Astrocyte (in vitro differentiated cells and primary cell): ENCODE data around the gene PRKCH. TPM values are rescaled to one million over a fixed set of nuclear protein-coding genes. Genes with fewer than 3 reads are reported as not detected.

Experiments used
- DNase-seq: peaks from one replicate; pipeline ENCODE4 v3.0.0-alpha.2; 2010; ENCODE audit warnings: low read depth
- FAIRE-seq: peaks from 2 replicates; lab custom pipeline; 2011; peaks lifted over from hg19 to GRCh38; lab: Jason Lieb, UNC
- H2AFZ ChIP-seq: 2 replicates; pipeline ENCODE4 v1.6.0; 2012; ENCODE audit warnings: low read depth, low read length, inconsistent platforms
- H3K27ac ChIP-seq: 2 replicates; pipeline ENCODE4 v1.5.1; 2011; ENCODE audit warnings: low read depth, low read length, inconsistent platforms
- H3K27me3 ChIP-seq: 2 replicates; pipeline ENCODE4 v1.6.0; 2011; ENCODE audit warnings: low read length, inconsistent platforms; ENCODE audit not compliant: insufficient read depth
- H3K36me3 ChIP-seq: 2 replicates; pipeline ENCODE4 v1.5.1; 2011; ENCODE audit warnings: low read length, inconsistent platforms; ENCODE audit not compliant: insufficient read depth
- H3K4me1 ChIP-seq: 2 replicates; pipeline ENCODE4 v1.5.1; 2011; ENCODE audit warnings: low read length, inconsistent platforms; ENCODE audit not compliant: insufficient read depth
- H3K4me2 ChIP-seq: 2 replicates; pipeline ENCODE4 v1.6.0; 2012; ENCODE audit warnings: low read length, inconsistent platforms
- H3K4me3 ChIP-seq: 2 replicates; pipeline ENCODE4 v1.5.1; 2011; ENCODE audit warnings: low read depth, mild to moderate bottlenecking, low read length, inconsistent platforms; ENCODE audit not compliant: insufficient read depth
- H3K79me2 ChIP-seq: 2 replicates; pipeline ENCODE4 v1.6.0; 2012; ENCODE audit warnings: mild to moderate bottlenecking, low read length, inconsistent platforms; ENCODE audit not compliant: insufficient read depth
- H3K9ac ChIP-seq: 2 replicates; pipeline ENCODE4 v1.6.0; 2012; ENCODE audit warnings: mild to moderate bottlenecking, low read length, inconsistent platforms
- H3K9me3 ChIP-seq: 2 replicates; pipeline ENCODE4 v1.5.1; 2012; ENCODE audit warnings: low read depth, mild to moderate bottlenecking, low read length, inconsistent platforms; ENCODE audit not compliant: insufficient read depth
- H4K20me1 ChIP-seq: 2 replicates; pipeline ENCODE4 v1.6.0; 2012; ENCODE audit warnings: low read length, inconsistent platforms; ENCODE audit not compliant: insufficient read depth
- H3K27ac Mint-ChIP-seq: one replicate; pipeline ENCODE4 v1.8.0; 2021; ENCODE audit warnings: mild to moderate bottlenecking, mixed read lengths; ENCODE audit not compliant: unreplicated experiment
- H3K27me3 Mint-ChIP-seq: one replicate; pipeline ENCODE4 v1.8.0; 2021; ENCODE audit warnings: low read depth, mixed read lengths; ENCODE audit not compliant: unreplicated experiment
- H3K36me3 Mint-ChIP-seq: one replicate; pipeline ENCODE4 v1.8.0; 2021; ENCODE audit warnings: low read depth, mixed read lengths; ENCODE audit not compliant: unreplicated experiment
- H3K4me1 Mint-ChIP-seq: one replicate; pipeline ENCODE4 v1.8.0; 2021; ENCODE audit warnings: low read depth, mixed read lengths; ENCODE audit not compliant: unreplicated experiment
- H3K4me3 Mint-ChIP-seq: one replicate; pipeline ENCODE4 v1.8.0; 2021; ENCODE audit warnings: mild to moderate bottlenecking, moderate library complexity, mixed read lengths; ENCODE audit not compliant: unreplicated experiment
- H3K9me3 Mint-ChIP-seq: one replicate; pipeline ENCODE4 v1.8.0; 2021; ENCODE audit warnings: mild to moderate bottlenecking, mixed read lengths; ENCODE audit not compliant: unreplicated experiment
- CTCF ChIP-seq: IDR thresholded peaks from 2 replicates; pipeline ENCODE4 v1.5.1; 2011; ENCODE audit warnings: low read depth, mild to moderate bottlenecking, inconsistent platforms, low read length, moderate library complexity; ENCODE audit not compliant: insufficient read depth
- EZH2 ChIP-seq: IDR thresholded peaks from 2 replicates; pipeline ENCODE4 v1.6.1; 2012; ENCODE audit warnings: mild to moderate bottlenecking, low read length, inconsistent platforms; ENCODE audit not compliant: insufficient read depth
- total RNA-seq: library from RNA; stranded (reverse); gene quantifications from 2 replicates; pipeline ENCODE4 v1.2.1, GENCODE V29; 2021

The PRKCH gene
- total RNA-seq, 1 donor from 2014 or later: 6.0 TPM

- Mint-ChIP-seq H3K4me1 (peaks cover 86% of the 10 kb centered on the region), H3K9me3 (no peaks in the 10 kb centered on the region), H3K27me3 (no peaks in the 10 kb centered on the region), H3K27ac (peak overlapping the region; percentile 90), H3K4me3 (peak overlapping the region; percentile 48), H3K36me3 (no peaks in the 10 kb centered on the region)
- H4K20me1 ChIP-seq: no peaks in the 10 kb centered on the region
- DNase-seq (no peak), FAIRE-seq (no peak)
- no peaks in the 10 kb centered on the region for H3K79me2 ChIP-seq
- H3K9me3 ChIP-seq: no peaks in the 10 kb centered on the region
- no peaks in the 10 kb centered on the region for H3K36me3 ChIP-seq
- peak overlapping the region; percentile 55 for H3K9ac ChIP-seq
- peak overlapping the region; percentile 69 for H3K4me2 ChIP-seq
- H3K27me3 ChIP-seq: no peaks in the 10 kb centered on the region
- no peak for TF ChIP-seq CTCF
- TF ChIP-seq EZH2: no peak
- H3K27ac ChIP-seq: peak overlapping the region; percentile 19
- peak overlapping the region; percentile 64 for H2AFZ ChIP-seq
- peaks cover 74% of the 10 kb centered on the region for H3K4me1 ChIP-seq
- H3K4me3 ChIP-seq: no peak overlapping the region
Measured at GRCh38 chr14:61567838-61568571, 246.6 kb downstream of the PRKCH start.

GRCh38 chr14:61568572-61569011 is 247.2 kb downstream of the PRKCH start:
- H3K79me2 ChIP-seq: no peaks in the 10 kb centered on the region
- H3K27me3 ChIP-seq: no peaks in the 10 kb centered on the region
- Mint-ChIP-seq H3K9me3 (no peaks in the 10 kb centered on the region), H3K27ac (peak overlapping the region; percentile 97), H3K27me3 (no peaks in the 10 kb centered on the region), H3K4me1 (peaks cover 86% of the 10 kb centered on the region), H3K4me3 (no peak overlapping the region), H3K36me3 (peaks cover 2% of the 10 kb centered on the region)
- H3K36me3 ChIP-seq: no peaks in the 10 kb centered on the region
- FAIRE-seq (no peak), DNase-seq (no peak)
- H3K27ac ChIP-seq: peak overlapping the region; percentile 80
- no peak for TF ChIP-seq EZH2
- TF ChIP-seq CTCF: no peak
- H3K4me2 ChIP-seq: peak overlapping the region; percentile 69
- no peaks in the 10 kb centered on the region for H4K20me1 ChIP-seq
- H3K9ac ChIP-seq: peak overlapping the region; percentile 55
- no peaks in the 10 kb centered on the region for H3K9me3 ChIP-seq
- H3K4me3 ChIP-seq: no peak overlapping the region
- H2AFZ ChIP-seq: peak overlapping the region; percentile 64
- H3K4me1 ChIP-seq: peaks cover 74% of the 10 kb centered on the region

GRCh38 chr14:61569308-61569707 is 247.9 kb downstream of the PRKCH start:
- no peak overlapping the region for H2AFZ ChIP-seq
- Mint-ChIP-seq H3K27me3 (no peaks in the 10 kb centered on the region), H3K4me1 (peaks cover 86% of the 10 kb centered on the region), H3K4me3 (peak overlapping the region; percentile 22), H3K36me3 (peaks cover 2% of the 10 kb centered on the region), H3K27ac (peak overlapping the region; percentile 97), H3K9me3 (no peaks in the 10 kb centered on the region)
- no peaks in the 10 kb centered on the region for H3K9me3 ChIP-seq
- H3K4me3 ChIP-seq: no peak overlapping the region
- no peaks in the 10 kb centered on the region for H3K79me2 ChIP-seq
- no peaks in the 10 kb centered on the region for H3K36me3 ChIP-seq
- H3K27ac ChIP-seq: peak overlapping the region; percentile 80
- peaks cover 74% of the 10 kb centered on the region for H3K4me1 ChIP-seq
- H4K20me1 ChIP-seq: no peaks in the 10 kb centered on the region
- FAIRE-seq (no peak), DNase-seq (no peak)
- peak overlapping the region; percentile 69 for H3K4me2 ChIP-seq
- H3K9ac ChIP-seq: peak overlapping the region; percentile 55
- no peak for TF ChIP-seq CTCF
- TF ChIP-seq EZH2: no peak
- no peaks in the 10 kb centered on the region for H3K27me3 ChIP-seq
